Cerebellar cortex (tissue), 1 donor: ENCODE measurements around the gene IFNGR1.

Experiments used
- DNase-seq: peaks from one replicate; pipeline ENCODE4 v3.0.0-alpha.2; 2015; ENCODE audit warnings: low spot score

The IFNGR1 gene

GRCh38 chr6:137176729-137177128, 42.5 kb downstream of the IFNGR1 start:
- no peak for DNase-seq

DNA sequence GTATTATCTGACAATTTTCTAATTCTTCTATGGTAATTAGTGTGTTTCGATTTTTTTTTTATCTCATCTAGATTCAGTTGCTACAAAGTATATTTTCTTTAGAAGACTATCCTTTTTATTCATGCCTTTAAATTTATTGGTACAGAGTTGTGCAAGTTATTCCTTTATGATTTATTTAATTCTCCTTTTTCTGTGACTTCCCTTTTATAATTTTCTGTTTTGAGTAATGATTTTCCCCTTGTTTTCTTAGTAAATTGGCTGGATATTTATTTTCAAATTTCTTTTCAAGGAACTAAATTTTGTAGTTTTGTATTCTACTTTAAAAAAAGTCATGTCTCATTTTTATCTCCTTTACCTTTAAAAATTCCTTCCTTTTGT, 43.3 kb downstream of the IFNGR1 start:
- no peak for DNase-seq

GRCh38 chr6:137175157-137175867, 43.9 kb downstream of the IFNGR1 start:
- DNase-seq: no peak

DNA sequence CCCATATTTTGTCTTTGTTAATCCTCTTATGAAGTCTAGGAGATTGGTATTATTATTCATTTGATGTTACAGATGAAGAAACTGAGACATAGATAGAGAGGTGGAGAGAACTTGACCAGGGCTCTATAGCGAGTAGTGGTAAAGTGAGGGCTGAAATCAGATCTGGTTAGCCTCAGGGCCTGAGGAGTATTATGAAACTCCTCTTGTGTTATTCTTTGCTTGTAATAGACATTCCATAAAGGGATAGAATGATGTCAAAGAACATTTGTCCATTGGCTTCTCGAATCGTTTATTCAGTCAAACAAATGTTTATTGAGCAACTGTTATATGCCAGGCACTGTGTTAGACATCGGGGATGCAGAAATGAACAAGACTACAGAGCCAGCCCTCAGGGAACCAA, 45.7 kb downstream of the IFNGR1 start, which contains the start of gene IL22RA2:
IL22RA2 (minus strand) TSS at position 144 of the 400 bp plus-strand sequence. CDS start 11,895 bp downstream, outside the sequence.
- no peak for DNase-seq

DNA sequence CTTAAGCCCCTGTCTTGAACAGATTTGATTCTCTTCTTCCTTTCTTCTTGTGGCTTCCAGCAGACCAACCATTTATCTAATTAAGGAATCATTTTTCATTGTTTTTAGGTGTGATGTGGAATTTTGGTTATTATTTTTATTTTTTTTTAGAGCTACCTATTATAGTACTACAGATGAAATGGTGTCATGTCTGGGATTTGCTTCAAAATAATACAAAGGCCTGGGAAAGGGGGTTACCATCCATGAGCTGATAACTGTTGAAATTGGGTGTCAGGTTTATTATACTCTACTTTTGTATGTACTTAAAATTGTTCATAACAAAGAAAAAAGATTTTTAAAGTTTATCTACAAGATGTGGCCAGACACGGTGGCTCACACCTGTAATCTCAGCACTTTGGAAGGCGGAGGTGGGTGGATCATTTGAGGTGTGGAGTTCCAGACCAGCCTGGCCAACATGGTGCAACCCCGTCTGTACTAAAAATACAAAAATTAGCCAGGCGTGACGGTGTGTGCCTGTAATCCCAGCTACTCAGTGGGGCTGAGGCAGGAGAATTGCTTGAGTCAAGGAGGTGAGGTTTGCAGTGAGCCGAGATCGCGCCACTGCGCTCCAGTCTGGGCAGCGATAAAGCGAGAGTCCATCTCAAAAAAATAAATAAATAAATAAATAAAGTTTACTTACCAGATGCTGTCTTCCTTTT, 46.3 kb downstream of the IFNGR1 start:
- no peak for DNase-seq

DNA sequence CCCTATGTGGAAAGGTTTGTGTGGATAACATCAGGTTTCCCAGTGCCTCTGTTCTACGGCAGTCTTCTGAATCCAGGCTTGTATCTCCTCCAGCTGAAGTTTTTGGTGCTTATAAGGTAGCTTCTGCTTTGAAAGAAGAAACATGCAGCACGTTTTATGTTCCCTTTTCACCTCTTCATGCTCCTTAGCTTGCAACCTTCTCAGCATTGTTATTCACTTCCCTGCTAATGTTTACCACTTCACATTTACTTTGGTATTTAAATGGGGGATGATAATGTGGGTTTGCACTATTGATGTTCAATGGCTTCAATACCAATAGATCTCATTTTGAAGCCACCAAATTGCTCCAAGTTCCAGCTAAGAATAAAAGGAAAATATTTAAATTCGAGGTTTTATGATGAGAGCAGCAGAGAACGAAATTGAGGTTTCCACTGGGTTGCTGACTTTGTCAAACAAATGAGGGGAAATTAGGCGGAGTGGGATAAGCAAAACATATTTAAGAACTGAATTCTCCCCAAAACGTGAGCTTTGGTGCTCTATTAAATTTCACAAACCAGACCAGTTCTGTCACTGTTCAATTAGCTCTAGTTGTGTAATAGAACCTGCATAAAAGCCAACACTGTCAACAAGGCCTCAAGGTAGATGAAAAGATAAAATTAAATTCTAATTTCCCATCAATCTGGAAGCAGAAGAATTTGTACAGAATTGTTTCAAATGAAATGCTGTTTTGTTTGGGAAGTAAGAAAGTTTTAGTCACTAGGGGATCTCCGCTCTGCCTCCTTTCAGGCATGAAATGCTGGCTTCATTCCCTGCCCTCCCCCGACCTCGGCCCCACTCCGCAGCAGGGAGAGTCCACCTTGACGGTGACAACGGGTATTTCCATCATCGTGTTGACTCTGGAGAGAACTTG, 47.1 kb downstream of the IFNGR1 start:
- DNase-seq: no peak

GRCh38 chr6:137171053-137171374, 48.2 kb downstream of the IFNGR1 start:
- DNase-seq: no peak

DNA sequence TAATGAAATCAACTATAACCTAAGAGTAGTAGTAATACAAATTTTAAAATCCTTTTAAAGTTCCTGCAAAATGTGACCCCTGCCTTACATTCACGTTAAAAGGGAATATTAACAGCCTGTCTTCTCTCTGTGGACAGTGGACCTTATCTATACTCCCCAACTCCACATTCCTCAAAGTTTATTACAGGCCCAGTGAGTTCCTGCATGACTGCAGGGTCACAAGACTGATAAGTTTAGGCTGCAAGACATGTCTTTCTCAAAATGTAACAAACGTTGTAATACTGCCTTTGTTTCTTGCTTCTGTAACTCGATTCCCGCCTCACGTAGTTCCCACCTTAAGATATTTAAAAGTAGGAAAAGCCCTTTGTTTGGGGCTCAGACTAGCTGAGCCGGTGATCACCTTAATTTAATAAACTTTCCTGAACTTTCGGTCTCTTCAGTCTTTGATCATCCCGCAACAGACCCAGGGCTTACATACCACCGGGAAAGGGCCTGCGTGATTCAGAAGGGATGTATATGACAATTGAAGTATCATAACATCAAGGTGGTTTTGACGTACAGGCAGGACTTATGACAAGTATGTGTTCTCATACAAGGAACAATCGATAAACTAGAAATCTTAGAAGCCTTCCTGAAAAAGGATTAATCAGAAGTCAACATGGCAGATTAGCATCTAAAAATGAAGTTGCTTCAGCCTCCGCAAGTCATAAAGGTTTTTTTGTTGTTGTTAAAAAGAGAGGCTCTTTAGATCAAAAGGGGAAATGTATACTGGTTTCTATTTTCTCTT, 48.7 kb downstream of the IFNGR1 start:
- DNase-seq: no peak

DNA sequence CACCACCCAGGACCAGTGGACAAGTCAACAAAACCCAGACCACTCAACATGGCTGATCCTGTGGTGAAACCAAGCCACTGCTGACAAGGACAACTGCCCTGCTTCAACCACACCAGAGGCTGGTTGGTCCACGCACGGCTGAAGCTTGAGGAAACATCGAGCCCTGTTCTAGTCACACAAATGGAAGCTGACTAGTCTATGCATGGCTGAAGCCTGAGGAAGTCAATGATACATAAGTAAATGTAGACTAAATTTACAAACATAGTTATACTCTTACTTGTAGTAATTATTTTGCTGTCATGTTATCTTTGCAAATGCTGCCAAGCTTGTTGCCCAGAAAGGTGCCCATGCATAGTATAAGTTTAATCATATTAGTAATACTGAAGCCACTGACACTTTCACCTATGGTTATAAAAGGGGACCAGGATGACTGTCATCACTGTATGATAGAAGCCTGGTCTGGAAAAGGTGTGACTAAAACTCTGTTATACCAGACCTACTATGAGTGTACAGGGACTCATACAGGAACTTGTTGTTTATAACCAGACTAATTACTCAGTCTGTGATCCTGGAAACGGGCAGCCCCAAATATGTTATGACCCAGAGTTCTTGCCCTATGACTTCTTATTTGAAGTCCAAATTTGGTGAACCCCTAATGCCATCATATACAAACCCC, 51.3 kb downstream of the IFNGR1 start:
- no peak for DNase-seq

- DNase-seq: no peak
Observed at GRCh38 chr6:137166247-137167098, 52.7 kb downstream of the IFNGR1 start.

- DNase-seq: peak; percentile 1
Observed at GRCh38 chr6:137165375-137166246, 53.6 kb downstream of the IFNGR1 start.

DNA sequence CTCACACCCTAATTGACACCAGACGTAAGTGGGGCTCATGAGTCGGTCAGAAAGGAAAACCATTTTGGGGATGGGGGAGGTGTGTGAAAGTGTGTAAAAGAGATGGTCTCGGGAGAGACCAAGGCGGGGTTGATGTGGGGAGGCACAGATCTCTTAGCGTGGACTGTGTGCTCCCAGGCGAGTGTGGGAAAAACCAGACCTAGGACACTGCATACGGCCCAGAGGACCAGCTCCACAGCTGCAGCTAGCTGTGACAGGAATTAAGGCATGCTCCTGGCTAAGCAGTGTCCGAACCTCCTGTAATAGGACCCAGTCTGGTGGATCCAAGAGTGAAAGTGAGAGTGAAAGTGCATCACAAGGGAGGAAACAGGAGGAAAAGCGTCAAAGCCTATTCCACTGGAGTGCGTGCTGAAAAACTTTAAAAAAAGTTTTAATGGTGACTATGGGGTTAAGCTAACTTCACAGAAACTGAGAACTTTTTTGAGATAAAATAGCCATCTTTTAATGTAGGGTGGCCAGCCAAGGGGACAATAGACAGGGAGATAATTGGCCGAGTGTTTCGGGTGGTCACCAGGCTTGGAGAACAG, 55.4 kb downstream of the IFNGR1 start:
- no peak for DNase-seq

DNA sequence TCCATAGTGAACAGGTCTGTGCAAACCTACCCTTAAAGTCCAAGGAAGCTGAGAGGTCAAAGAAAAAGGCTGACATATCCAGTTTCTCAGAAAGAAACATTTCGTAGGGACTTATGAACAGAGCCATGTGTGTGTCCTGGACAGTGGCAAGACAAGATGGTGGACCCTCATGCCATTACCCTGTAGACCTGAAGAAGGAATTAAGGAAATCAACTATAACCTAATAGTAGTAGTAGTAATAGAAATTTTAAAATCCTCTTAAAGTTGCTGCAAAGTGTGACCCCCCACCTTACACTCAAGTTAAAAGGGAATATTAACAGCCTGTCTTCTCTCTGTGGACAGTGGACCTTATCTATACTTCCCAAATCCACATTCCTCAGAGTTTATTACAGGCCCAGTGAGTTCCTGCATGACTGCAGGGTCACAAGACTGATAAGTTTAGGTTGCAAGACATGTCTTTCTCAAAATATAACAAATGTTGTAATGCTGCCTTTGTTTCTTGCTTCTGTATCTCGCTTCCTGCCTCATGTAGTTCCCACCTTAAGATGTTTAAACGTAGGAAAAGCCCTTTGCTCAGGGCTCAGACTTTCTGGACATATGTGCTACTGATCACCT, 56.4 kb downstream of the IFNGR1 start:
- DNase-seq: no peak

DNA sequence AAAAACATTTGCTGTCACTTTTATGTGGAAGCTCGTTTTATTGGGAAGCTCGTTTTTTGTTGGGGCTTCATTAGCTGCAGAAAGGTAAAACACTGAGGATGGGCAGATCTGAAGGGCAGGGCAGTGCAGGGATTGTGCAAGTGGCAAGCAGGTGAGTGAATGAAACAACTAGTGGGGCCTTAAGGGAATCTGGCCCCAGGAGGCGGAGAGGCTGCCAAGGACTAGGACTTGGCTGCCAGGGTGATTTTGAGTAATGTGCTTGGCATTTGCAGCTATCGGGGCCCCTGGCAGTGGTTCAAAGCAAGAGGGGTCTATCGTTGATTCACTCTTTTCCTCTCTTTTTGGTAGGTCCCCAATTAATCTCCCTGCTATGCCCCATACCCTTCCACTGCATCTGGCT, 57.2 kb downstream of the IFNGR1 start:
- DNase-seq: no peak

GRCh38 chr6:137160763-137161162, 58.4 kb downstream of the IFNGR1 start:
- no peak for DNase-seq

- DNase-seq: no peak
Observed at GRCh38 chr6:137159912-137160311, 59.3 kb downstream of the IFNGR1 start.

DNA sequence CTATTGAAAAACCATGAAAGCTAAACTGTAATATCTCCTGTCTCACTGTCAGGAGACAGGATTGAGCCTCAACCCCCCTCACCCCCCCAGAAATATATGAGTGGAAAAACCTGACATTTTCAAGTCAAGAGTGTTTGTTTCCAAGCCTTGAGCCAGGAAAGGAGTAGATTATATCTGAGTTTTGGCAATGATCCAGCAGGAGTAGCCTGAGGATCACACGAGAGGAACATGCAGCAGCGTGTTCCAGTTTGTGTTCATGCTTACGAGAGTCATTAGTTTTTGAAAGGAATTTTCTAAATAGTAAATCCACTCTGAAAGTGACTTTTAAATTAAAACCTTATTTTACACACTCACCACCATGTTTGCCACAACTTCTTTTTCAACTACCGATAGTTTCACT, 61.6 kb downstream of the IFNGR1 start:
- no peak for DNase-seq

DNA sequence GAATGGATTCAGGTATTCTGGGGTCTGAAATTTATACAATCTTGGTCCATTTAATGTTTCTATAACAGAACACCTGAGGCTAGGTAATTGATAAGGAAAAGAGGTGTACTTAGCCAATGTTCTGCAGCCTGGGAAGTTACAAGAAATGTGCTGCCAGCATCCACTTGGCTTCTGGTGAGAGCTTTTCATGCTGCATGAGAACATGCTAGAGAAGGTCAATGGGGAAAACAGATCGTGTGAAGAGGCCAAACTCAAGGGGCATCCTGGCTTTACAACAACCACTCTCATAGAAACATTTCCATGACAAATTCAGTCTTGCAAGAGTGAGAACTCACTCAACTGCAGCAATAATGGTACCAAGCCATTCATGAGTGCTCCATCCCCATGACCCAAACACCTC, 62.5 kb downstream of the IFNGR1 start:
- no peak for DNase-seq

GRCh38 chr6:137155830-137156229, 63.4 kb downstream of the IFNGR1 start:
- DNase-seq: no peak
